GM19035 (cell line): Measurements from ENCODE around the gene EP400.

ENCODE experiments used
- ATAC-seq: cut with Tn5 transposase; IDR thresholded peaks from one replicate; pipeline ENCODE4 v1.9.1; 2021; ENCODE audit not compliant: unreplicated experiment

EP400 gene

GRCh38 chr12:132064631-132065030 is 114.9 kb downstream of the EP400 start:
- no peak for ATAC-seq

GRCh38 chr12:132065203-132065602 is 115.5 kb downstream of the EP400 start:
- ATAC-seq: no peak

- no peak for ATAC-seq
Measured at GRCh38 chr12:132065609-132066344, 116.0 kb downstream of the EP400 start.

- ATAC-seq: no peak
Measured at GRCh38 chr12:132066345-132066685, 116.6 kb downstream of the EP400 start.

GRCh38 chr12:132066749-132067148 is 117.0 kb downstream of the EP400 start:
- no peak for ATAC-seq

- no peak for ATAC-seq
Measured at GRCh38 chr12:132067182-132067581, 117.4 kb downstream of the EP400 start.

- no peak for ATAC-seq
Measured at GRCh38 chr12:132068250-132068649, 118.5 kb downstream of the EP400 start.

- no peak for ATAC-seq
Measured at GRCh38 chr12:132069336-132069985, 119.7 kb downstream of the EP400 start.

GRCh38 chr12:132070298-132070697 is 120.6 kb downstream of the EP400 start:
- no peak for ATAC-seq

GRCh38 chr12:132071040-132071810 is 121.5 kb downstream of the EP400 start:
- peak; percentile 82 for ATAC-seq

GRCh38 chr12:132071830-132072384 is 122.2 kb downstream of the EP400 start:
- ATAC-seq: no peak

- no peak for ATAC-seq
Measured at GRCh38 chr12:132074216-132074615, 124.5 kb downstream of the EP400 start.

GRCh38 chr12:132075026-132075713 is 125.4 kb downstream of the EP400 start:
- ATAC-seq: no peak

GRCh38 chr12:132075714-132076553 is 126.2 kb downstream of the EP400 start:
- no peak for ATAC-seq

GRCh38 chr12:132076711-132077110 is 127.0 kb downstream of the EP400 start:
- ATAC-seq: no peak

- ATAC-seq: no peak
Measured at GRCh38 chr12:132077322-132078100, 127.8 kb downstream of the EP400 start.

GRCh38 chr12:132078190-132078589 is 128.4 kb downstream of the EP400 start:
- ATAC-seq: no peak

GRCh38 chr12:132079200-132079599 is 129.5 kb downstream of the EP400 start:
- ATAC-seq: no peak

- no peak for ATAC-seq
Measured at GRCh38 chr12:132079695-132080094, 130.0 kb downstream of the EP400 start.
